DOHH2 (cell line): Measurements from ENCODE around the gene CACNA2D3.

Experiments
- EZH2phosphoT487 ChIP-seq: fragments of 200-600 bp; sonication (generic); IDR thresholded peaks from 2 replicates; pipeline ENCODE4 v1.6.1; 2017; ENCODE audit warnings: borderline replicate concordance, mild to moderate bottlenecking, antibody characterized with exemption, low read length, moderate library complexity, mixed read lengths
- TF ChIP-seq, protein P1 (sequence below): fragments of 200-600 bp; sonication (generic); IDR thresholded peaks from one replicate; pipeline ENCODE4 v1.5.1; 2014; ENCODE audit warnings: antibody characterized with exemption, mild to moderate bottlenecking, low read depth, low read length; ENCODE audit not compliant: poor library complexity, severe bottlenecking

DNA sequence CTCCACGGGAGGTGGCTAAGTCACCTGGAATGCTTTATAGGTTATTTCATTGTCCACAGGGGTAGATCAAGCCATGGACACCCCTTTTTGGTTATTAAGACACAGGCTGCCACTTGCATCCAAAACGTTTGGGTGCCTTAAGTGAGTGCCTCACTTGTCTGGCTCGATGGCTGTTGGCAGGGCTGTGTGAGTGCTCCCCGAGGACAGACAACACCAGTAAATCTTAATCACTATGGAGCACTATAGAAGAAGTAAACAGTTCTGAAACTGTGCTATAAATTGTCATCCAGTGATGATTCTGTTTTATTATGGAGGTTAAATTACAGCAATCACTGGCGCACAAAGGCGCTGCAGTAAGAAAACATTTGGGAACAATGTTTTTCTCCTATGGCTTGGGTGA, 215.5 kb downstream of the CACNA2D3 start:
- TF ChIP-seq, protein P1, sequence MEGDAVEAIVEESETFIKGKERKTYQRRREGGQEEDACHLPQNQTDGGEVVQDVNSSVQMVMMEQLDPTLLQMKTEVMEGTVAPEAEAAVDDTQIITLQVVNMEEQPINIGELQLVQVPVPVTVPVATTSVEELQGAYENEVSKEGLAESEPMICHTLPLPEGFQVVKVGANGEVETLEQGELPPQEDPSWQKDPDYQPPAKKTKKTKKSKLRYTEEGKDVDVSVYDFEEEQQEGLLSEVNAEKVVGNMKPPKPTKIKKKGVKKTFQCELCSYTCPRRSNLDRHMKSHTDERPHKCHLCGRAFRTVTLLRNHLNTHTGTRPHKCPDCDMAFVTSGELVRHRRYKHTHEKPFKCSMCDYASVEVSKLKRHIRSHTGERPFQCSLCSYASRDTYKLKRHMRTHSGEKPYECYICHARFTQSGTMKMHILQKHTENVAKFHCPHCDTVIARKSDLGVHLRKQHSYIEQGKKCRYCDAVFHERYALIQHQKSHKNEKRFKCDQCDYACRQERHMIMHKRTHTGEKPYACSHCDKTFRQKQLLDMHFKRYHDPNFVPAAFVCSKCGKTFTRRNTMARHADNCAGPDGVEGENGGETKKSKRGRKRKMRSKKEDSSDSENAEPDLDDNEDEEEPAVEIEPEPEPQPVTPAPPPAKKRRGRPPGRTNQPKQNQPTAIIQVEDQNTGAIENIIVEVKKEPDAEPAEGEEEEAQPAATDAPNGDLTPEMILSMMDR, result no peak
- no peak for TF ChIP-seq EZH2phosphoT487
